K562 (cell line): ENCODE results near the gene ADAMTSL3. TPM values are rescaled to one million over a fixed set of nuclear protein-coding genes. Genes with fewer than 3 reads are reported as not detected.
"Not testable (repeated sequence)": the region's sequence is repeated elsewhere in the genome, so short reads cannot be mapped to it uniquely, and the experiment has no call there.

Experiments used
- ATAC-seq: fragments of 200-7000 bp; cut with Tn5 transposase; 3 replicates; pipeline ENCODE4 v1.9.1; 2020; ENCODE audit warnings: moderate library complexity
- BruUV-seq: library from RNA; stranded (reverse); fragments of 400-500 nt; replicated peaks from 2 replicates; lab custom pipeline; 2021; lab: Mats Ljungman, UMichigan
- CTCF ChIA-PET: fragments of 300-600 bp; formaldehyde crosslinking; extraction: SDS; loops from one replicate; lab custom pipeline; 2021; ENCODE audit warnings: low intra/inter-chr PET ratio; lab: Yijun Ruan, JAX
- POLR2A ChIA-PET: fragments of 300-600, 350-650 bp; sonication (Branson Sonifier 250); formaldehyde crosslinking; extraction: SDS; loops from one replicate; lab custom pipeline; 2021; ENCODE audit warnings: antibody characterized with exemption, inconsistent platforms; lab: Yijun Ruan, JAX
- DNase-seq, 4 experiments: peaks; one replicate each; pipeline versions ENCODE4 v3.0.0 to v3.0.0-alpha.2; 2011 to 2018; ENCODE audit warnings: low spot score in 3 of 4, mixed read lengths in 3 of 4; ENCODE audit errors: extremely low read depth in 1 of 4
- FAIRE-seq: peaks from 2 replicates; lab custom pipeline; 2011; peaks lifted over from hg19 to GRCh38; lab: Jason Lieb, UNC
- H2AFZ ChIP-seq: 2 replicates; pipeline ENCODE4 v1.6.0; 2011; ENCODE audit warnings: low read depth, low read length, control low read depth, inconsistent platforms
- H3K27ac ChIP-seq: fragments of 200-600 bp; 3 replicates; pipeline ENCODE4 v1.8.0; 2011; ENCODE audit warnings: low read depth, mild to moderate bottlenecking, control low read depth, inconsistent platforms, low read length, moderate library complexity, mixed read lengths; ENCODE audit errors: extremely low read depth
- H3K27me3 ChIP-seq, 2 experiments: fragments of 300-600 bp in 1 of 2; 2 replicates in 1 of 2; 3 replicates in 1 of 2; pipeline versions ENCODE4 v1.6.0 to v1.8.0; 2011; ENCODE audit warnings: inconsistent platforms in 2 of 2, low read length in 2 of 2, mild to moderate bottlenecking in 1 of 2, mixed read lengths in 1 of 2, moderate library complexity in 1 of 2; ENCODE audit not compliant: control insufficient read depth in 2 of 2, insufficient read depth in 2 of 2
- H3K36me3 ChIP-seq: fragments of 300-600 bp; 3 replicates; pipeline ENCODE4 v1.8.0; 2011; ENCODE audit warnings: mild to moderate bottlenecking, low read length, inconsistent platforms; ENCODE audit not compliant: control insufficient read depth, insufficient read depth
- H3K4me1 ChIP-seq, 2 experiments: fragments of 200-600 bp in 1 of 2; replicated peaks in 1 of 2; 2 replicates in 1 of 2; 3 replicates in 1 of 2; pipeline versions ENCODE4 v1.5.1 to v1.8.0; 2011; ENCODE audit warnings: inconsistent platforms in 2 of 2, low read length in 2 of 2, mild to moderate bottlenecking in 1 of 2, mixed read lengths in 1 of 2, moderate library complexity in 1 of 2; ENCODE audit not compliant: control insufficient read depth in 2 of 2, insufficient read depth in 2 of 2
- H3K4me2 ChIP-seq: 2 replicates; pipeline ENCODE4 v1.6.1; 2011; ENCODE audit warnings: low read length, control low read depth, inconsistent platforms, mixed read lengths; ENCODE audit not compliant: insufficient read depth
- H3K4me3 ChIP-seq: fragments of 200-600 bp; sonication (generic), shearing (Covaris generic); 2 replicates; pipeline ENCODE4 v1.5.1; 2016; ENCODE audit warnings: control low read depth, inconsistent platforms
- H3K79me2 ChIP-seq: fragments of 200-600 bp; 3 replicates; pipeline ENCODE4 v1.8.0; 2011; ENCODE audit warnings: low read length, inconsistent platforms; ENCODE audit not compliant: control insufficient read depth, insufficient read depth
- H3K9ac ChIP-seq, 2 experiments: 2 replicates each; pipeline versions ENCODE4 v1.6.0 to v1.6.1; 2011; ENCODE audit warnings: low read depth in 2 of 2, low read length in 2 of 2, control low read depth in 1 of 2, inconsistent platforms in 1 of 2, mild to moderate bottlenecking in 1 of 2, mixed read lengths in 1 of 2; ENCODE audit not compliant: insufficient read depth in 1 of 2
- H3K9me1 ChIP-seq: one replicate; pipeline ENCODE4 v1.6.0; 2011; ENCODE audit warnings: inconsistent platforms, mild to moderate bottlenecking, low read length, moderate library complexity; ENCODE audit not compliant: control insufficient read depth, insufficient read depth
- H3K9me3 ChIP-seq: replicated peaks from 2 replicates; pipeline ENCODE4 v1.5.1; 2011; ENCODE audit warnings: low read depth, low read length, inconsistent platforms; ENCODE audit not compliant: control insufficient read depth, insufficient read depth
- H4K20me1 ChIP-seq: replicated peaks from 2 replicates; pipeline ENCODE4 v1.6.1; 2011; ENCODE audit warnings: low read length, inconsistent platforms, mixed read lengths; ENCODE audit not compliant: control insufficient read depth, insufficient read depth
- CBFA2T3 ChIP-seq: fragments of 450-650 bp; IDR thresholded peaks from 2 replicates; pipeline ENCODE4 v1.6.1; 2017
- CBFB ChIP-seq: sonication (generic); formaldehyde crosslinking; IDR thresholded peaks from 2 replicates; pipeline ENCODE4 v1.4.0; 2020; ENCODE audit warnings: mild to moderate bottlenecking, missing genetic modification reagents
- MIER1 ChIP-seq: fragments of 450-650 bp; IDR thresholded peaks from 2 replicates; pipeline ENCODE4 v1.6.1; 2016; ENCODE audit warnings: antibody characterized with exemption, mild to moderate bottlenecking, low read depth
- RBM25 ChIP-seq: fragments of 200-400 bp; formaldehyde crosslinking; IDR thresholded peaks from 2 replicates; pipeline ENCODE4 v1.6.1; 2018; ENCODE audit warnings: low read length, low read depth, moderate library complexity; ENCODE audit not compliant: severe bottlenecking
- SMC3 ChIP-seq: conservative IDR thresholded peaks from 2 replicates; pipeline ENCODE4 v1.6.1; 2011; ENCODE audit warnings: low read depth, low read length, improper control_type of control experiment; ENCODE audit not compliant: insufficient read depth
- SNRNP70 ChIP-seq: fragments of 200-400 bp; formaldehyde crosslinking; optimal IDR thresholded peaks from 2 replicates; pipeline ENCODE3; 2017; ENCODE audit warnings: low read depth, low read length
- ZNF316 ChIP-seq: fragments of 450-650 bp; IDR thresholded peaks from 2 replicates; pipeline ENCODE4 v1.6.1; 2016
- ZNF354B ChIP-seq: fragments of 250-450 bp; sonication (Bioruptor Pico); IDR thresholded peaks from 2 replicates; pipeline ENCODE4 v1.4.0; 2020
- ZNF507 ChIP-seq: conservative IDR thresholded peaks from 2 replicates; pipeline ENCODE4 v1.6.1; 2017; ENCODE audit warnings: missing genetic modification characterization, missing compliant biosample characterization
- ZNF79 ChIP-seq: fragments of 250-450 bp; sonication (Bioruptor Pico); IDR thresholded peaks from 2 replicates; pipeline ENCODE4 v1.4.0; 2020; ENCODE audit warnings: low read depth, mild to moderate bottlenecking, moderate library complexity
- WGBS: fragments of 100-300 bp; shearing (Covaris generic); methylation state at CpG from one replicate; pipeline ENCODE4 v1.1.6; 2016; ENCODE audit warnings: low coverage, mixed read lengths; ENCODE audit not compliant: insufficient coverage; ENCODE audit errors: missing lambda C conversion rate; 5-methylcytosine and 5-hydroxymethylcytosine counted together
- in situ Hi-C: fragments of 300-500 bp; cut with MboI; formaldehyde crosslinking; loops from 4 replicates; pipeline ENCODE4 v1.15.0; 2018; ENCODE audit warnings: inconsistent platforms, mixed read lengths
- intact Hi-C: fragments of 100-400 bp; cut with micrococcal nuclease; formaldehyde crosslinking; loops from 2 replicates; pipeline ENCODE4 v1.14.2; 2022
- polyA plus RNA-seq, 8 experiments: library from polyadenylated mRNA; depleted of rRNA in 4 of 8; stranded (reverse) in 5 of 8; unstranded in 3 of 8; fragments of >200 nt; fragmentation: Nextera tagmentation in 2 of 8; fragmentation: Illumina TruSeq in 1 of 8; extraction: Ambion mirVana in 2 of 8; extraction: Trizol in 1 of 8; gene quantifications; 2 replicates each; pipeline versions ENCODE4 v1.2.1 to v1.2.3, GENCODE V29; 2011 to 2014; ENCODE audit warnings: inconsistent platforms in 1 of 8, missing spikeins in 1 of 8
- total RNA-seq, 7 experiments: library from RNA; depleted of rRNA in 6 of 7; stranded (reverse); fragments of >200 nt in 6 of 7; fragmentation: Illumina TruSeq in 2 of 7; extraction: Trizol in 2 of 7; gene quantifications; 2 replicates each; pipeline versions ENCODE4 v1.2.1 to v1.2.3, GENCODE V29; 2011 to 2021; ENCODE audit warnings: low replicate concordance in 1 of 7
- TF ChIP-seq, protein P1 (sequence below): IDR thresholded peaks from 3 replicates; pipeline ENCODE4 v1.6.1; 2011; ENCODE audit warnings: borderline replicate concordance, mild to moderate bottlenecking; ENCODE audit not compliant: insufficient read length, insufficient read depth
- TF ChIP-seq, protein P2 (sequence below), 2 experiments: fragments of 450-650 bp in 1 of 2; IDR thresholded peaks; 2 replicates each; pipeline ENCODE4 v1.6.1; 2011 to 2017; ENCODE audit warnings: low read depth in 2 of 2, antibody characterized with exemption in 1 of 2, borderline replicate concordance in 1 of 2, low read length in 1 of 2, mild to moderate bottlenecking in 1 of 2, mixed read lengths in 1 of 2; ENCODE audit not compliant: control insufficient read depth in 1 of 2

The ADAMTSL3 gene
- total and polyA plus RNA-seq, 9 of the 15 experiments (the other 6 are each of a cell fraction or from before 2014, with no cell fraction given) = 0.01 to 0.18 (median 0.07) TPM; not detected in 3

- H3K79me2 ChIP-seq, H3K36me3 ChIP-seq, H3K9ac ChIP-seq, CTCF ChIA-PET, in situ Hi-C loops, H3K27ac ChIP-seq, DNase-seq, BruUV-seq, ATAC-seq, H3K9me3 ChIP-seq, H3K27me3 ChIP-seq, H3K4me1 ChIP-seq, H3K4me3 ChIP-seq, H2AFZ ChIP-seq: not testable (repeated sequence)
- TF ChIP-seq ZNF354B (CRISPR knock-in tag) (peak; percentile 51; the same call in 1 of the 2 replicates), ZNF507 (tag) (peak; percentile 91)
- TF ChIP-seq, all 486 proteins: peak for 2; not testable (repeated sequence) for 484
- H3K4me2 ChIP-seq, H4K20me1 ChIP-seq, H3K9me1 ChIP-seq, POLR2A ChIA-PET, intact Hi-C loops, FAIRE-seq: not testable (repeated sequence)
- WGBS = 0% methylated on average over 1 of the region's 1 CpG
Observed at GRCh38 chr15:83964967-83965366, 311.0 kb downstream of the ADAMTSL3 start.

GRCh38 chr15:83970295-83970890 lies 316.5 kb downstream of the ADAMTSL3 start:
- no peak for DNase-seq
- WGBS = 0% methylated on average over 12 of the region's 12 CpGs
- Histone ChIP-seq H3K79me2 (no peaks in the 10 kb centered on the region), H3K4me2 (no peak overlapping the region), H3K9me1 (no peaks in the 10 kb centered on the region), H3K36me3 (no peaks in the 10 kb centered on the region), H3K27me3 (no peaks in the 10 kb centered on the region), H3K4me1 (no peaks in the 10 kb centered on the region), H4K20me1 (no peaks in the 10 kb centered on the region), H2AFZ (no peak overlapping the region), H3K9me3 (no peaks in the 10 kb centered on the region), H3K4me3 (no peak overlapping the region), H3K27ac (no peak overlapping the region), H3K9ac (no peak overlapping the region)
- in situ Hi-C loops (no loop called here), intact Hi-C loops (no loop called here)
- no peak for FAIRE-seq
- no TSS peak for BruUV-seq
- ATAC-seq = no peak
- ChIA-PET CTCF (no interaction called here), POLR2A (no interaction called here)
- TF ChIP-seq, protein P1, sequence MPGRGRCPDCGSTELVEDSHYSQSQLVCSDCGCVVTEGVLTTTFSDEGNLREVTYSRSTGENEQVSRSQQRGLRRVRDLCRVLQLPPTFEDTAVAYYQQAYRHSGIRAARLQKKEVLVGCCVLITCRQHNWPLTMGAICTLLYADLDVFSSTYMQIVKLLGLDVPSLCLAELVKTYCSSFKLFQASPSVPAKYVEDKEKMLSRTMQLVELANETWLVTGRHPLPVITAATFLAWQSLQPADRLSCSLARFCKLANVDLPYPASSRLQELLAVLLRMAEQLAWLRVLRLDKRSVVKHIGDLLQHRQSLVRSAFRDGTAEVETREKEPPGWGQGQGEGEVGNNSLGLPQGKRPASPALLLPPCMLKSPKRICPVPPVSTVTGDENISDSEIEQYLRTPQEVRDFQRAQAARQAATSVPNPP = no peak
- TF ChIP-seq, protein P2, sequence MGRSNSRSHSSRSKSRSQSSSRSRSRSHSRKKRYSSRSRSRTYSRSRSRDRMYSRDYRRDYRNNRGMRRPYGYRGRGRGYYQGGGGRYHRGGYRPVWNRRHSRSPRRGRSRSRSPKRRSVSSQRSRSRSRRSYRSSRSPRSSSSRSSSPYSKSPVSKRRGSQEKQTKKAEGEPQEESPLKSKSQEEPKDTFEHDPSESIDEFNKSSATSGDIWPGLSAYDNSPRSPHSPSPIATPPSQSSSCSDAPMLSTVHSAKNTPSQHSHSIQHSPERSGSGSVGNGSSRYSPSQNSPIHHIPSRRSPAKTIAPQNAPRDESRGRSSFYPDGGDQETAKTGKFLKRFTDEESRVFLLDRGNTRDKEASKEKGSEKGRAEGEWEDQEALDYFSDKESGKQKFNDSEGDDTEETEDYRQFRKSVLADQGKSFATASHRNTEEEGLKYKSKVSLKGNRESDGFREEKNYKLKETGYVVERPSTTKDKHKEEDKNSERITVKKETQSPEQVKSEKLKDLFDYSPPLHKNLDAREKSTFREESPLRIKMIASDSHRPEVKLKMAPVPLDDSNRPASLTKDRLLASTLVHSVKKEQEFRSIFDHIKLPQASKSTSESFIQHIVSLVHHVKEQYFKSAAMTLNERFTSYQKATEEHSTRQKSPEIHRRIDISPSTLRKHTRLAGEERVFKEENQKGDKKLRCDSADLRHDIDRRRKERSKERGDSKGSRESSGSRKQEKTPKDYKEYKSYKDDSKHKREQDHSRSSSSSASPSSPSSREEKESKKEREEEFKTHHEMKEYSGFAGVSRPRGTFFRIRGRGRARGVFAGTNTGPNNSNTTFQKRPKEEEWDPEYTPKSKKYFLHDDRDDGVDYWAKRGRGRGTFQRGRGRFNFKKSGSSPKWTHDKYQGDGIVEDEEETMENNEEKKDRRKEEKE (IDR thresholded peaks at IDR 0.05; ENCODE audit: borderline replicate concordance in 1 of 2, control insufficient read depth in 1 of 2, low read depth in 2 of 2, low read length in 1 of 2) = no peak
- TF ChIP-seq CBFA2T3 (no peak), CBFB (CRISPR knock-in tag) (no peak), ZNF79 (CRISPR knock-in tag) (no peak), ZNF316 (peak; percentile 57), MIER1 (no peak), RBM25 (no peak), SMC3 (no peak), SNRNP70 (no peak), ZNF354B (CRISPR knock-in tag) (no peak)
